ENCODE results near the gene RPA4.

DNA sequence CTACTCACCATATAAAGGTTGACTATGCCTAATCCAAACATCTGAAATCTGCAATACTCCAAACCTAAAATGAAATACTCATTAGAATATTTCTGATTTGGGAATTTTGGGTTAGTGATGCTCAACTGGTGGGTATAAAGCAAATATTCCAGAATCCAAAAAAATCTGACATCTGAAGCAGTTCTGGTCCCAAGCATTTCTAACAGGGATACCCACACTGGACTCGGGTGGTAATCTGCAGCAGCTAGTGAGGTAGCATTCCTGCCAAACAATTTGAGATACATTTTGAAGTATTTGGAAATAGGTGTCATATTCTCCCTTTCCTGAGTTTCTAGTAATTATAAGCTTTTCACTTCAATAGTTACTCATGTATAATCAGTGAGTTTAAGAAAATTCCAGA, 49.6 kb upstream of the RPA4 start:
- TF ChIP-seq, protein P1, sequence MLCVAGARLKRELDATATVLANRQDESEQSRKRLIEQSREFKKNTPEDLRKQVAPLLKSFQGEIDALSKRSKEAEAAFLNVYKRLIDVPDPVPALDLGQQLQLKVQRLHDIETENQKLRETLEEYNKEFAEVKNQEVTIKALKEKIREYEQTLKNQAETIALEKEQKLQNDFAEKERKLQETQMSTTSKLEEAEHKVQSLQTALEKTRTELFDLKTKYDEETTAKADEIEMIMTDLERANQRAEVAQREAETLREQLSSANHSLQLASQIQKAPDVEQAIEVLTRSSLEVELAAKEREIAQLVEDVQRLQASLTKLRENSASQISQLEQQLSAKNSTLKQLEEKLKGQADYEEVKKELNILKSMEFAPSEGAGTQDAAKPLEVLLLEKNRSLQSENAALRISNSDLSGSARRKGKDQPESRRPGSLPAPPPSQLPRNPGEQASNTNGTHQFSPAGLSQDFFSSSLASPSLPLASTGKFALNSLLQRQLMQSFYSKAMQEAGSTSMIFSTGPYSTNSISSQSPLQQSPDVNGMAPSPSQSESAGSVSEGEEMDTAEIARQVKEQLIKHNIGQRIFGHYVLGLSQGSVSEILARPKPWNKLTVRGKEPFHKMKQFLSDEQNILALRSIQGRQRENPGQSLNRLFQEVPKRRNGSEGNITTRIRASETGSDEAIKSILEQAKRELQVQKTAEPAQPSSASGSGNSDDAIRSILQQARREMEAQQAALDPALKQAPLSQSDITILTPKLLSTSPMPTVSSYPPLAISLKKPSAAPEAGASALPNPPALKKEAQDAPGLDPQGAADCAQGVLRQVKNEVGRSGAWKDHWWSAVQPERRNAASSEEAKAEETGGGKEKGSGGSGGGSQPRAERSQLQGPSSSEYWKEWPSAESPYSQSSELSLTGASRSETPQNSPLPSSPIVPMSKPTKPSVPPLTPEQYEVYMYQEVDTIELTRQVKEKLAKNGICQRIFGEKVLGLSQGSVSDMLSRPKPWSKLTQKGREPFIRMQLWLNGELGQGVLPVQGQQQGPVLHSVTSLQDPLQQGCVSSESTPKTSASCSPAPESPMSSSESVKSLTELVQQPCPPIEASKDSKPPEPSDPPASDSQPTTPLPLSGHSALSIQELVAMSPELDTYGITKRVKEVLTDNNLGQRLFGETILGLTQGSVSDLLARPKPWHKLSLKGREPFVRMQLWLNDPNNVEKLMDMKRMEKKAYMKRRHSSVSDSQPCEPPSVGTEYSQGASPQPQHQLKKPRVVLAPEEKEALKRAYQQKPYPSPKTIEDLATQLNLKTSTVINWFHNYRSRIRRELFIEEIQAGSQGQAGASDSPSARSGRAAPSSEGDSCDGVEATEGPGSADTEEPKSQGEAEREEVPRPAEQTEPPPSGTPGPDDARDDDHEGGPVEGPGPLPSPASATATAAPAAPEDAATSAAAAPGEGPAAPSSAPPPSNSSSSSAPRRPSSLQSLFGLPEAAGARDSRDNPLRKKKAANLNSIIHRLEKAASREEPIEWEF (CRISPR knock-in tag; IDR thresholded peaks at IDR 0.05), result no peak
- TF ChIP-seq, protein P2, sequence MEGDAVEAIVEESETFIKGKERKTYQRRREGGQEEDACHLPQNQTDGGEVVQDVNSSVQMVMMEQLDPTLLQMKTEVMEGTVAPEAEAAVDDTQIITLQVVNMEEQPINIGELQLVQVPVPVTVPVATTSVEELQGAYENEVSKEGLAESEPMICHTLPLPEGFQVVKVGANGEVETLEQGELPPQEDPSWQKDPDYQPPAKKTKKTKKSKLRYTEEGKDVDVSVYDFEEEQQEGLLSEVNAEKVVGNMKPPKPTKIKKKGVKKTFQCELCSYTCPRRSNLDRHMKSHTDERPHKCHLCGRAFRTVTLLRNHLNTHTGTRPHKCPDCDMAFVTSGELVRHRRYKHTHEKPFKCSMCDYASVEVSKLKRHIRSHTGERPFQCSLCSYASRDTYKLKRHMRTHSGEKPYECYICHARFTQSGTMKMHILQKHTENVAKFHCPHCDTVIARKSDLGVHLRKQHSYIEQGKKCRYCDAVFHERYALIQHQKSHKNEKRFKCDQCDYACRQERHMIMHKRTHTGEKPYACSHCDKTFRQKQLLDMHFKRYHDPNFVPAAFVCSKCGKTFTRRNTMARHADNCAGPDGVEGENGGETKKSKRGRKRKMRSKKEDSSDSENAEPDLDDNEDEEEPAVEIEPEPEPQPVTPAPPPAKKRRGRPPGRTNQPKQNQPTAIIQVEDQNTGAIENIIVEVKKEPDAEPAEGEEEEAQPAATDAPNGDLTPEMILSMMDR (IDR thresholded peaks at IDR 0.05 in 2 of 3, conservative IDR thresholded peaks at IDR 0.05 in 1 of 3; ENCODE audit: insufficient read depth in 2 of 3, low read depth in 1 of 3, low read length in 3 of 3), result no peak
- TF ChIP-seq, protein P3, sequence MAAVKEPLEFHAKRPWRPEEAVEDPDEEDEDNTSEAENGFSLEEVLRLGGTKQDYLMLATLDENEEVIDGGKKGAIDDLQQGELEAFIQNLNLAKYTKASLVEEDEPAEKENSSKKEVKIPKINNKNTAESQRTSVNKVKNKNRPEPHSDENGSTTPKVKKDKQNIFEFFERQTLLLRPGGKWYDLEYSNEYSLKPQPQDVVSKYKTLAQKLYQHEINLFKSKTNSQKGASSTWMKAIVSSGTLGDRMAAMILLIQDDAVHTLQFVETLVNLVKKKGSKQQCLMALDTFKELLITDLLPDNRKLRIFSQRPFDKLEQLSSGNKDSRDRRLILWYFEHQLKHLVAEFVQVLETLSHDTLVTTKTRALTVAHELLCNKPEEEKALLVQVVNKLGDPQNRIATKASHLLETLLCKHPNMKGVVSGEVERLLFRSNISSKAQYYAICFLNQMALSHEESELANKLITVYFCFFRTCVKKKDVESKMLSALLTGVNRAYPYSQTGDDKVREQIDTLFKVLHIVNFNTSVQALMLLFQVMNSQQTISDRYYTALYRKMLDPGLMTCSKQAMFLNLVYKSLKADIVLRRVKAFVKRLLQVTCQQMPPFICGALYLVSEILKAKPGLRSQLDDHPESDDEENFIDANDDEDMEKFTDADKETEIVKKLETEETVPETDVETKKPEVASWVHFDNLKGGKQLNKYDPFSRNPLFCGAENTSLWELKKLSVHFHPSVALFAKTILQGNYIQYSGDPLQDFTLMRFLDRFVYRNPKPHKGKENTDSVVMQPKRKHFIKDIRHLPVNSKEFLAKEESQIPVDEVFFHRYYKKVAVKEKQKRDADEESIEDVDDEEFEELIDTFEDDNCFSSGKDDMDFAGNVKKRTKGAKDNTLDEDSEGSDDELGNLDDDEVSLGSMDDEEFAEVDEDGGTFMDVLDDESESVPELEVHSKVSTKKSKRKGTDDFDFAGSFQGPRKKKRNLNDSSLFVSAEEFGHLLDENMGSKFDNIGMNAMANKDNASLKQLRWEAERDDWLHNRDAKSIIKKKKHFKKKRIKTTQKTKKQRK (IDR thresholded peaks at IDR 0.05; ENCODE audit: borderline replicate concordance, low read depth, low read length), result no peak
- no peak for TF ChIP-seq TRIM24 (IDR thresholded peaks at IDR 0.05)

Data from K562 (cell line).